Superior temporal gyrus (tissue), 1 donor: ENCODE data around the gene TMEM135.

Source experiments
- DNase-seq: peaks from one replicate; pipeline ENCODE4 v3.0.0-alpha.2; 2016; ENCODE audit errors: extremely low spot score

Gene TMEM135

DNA sequence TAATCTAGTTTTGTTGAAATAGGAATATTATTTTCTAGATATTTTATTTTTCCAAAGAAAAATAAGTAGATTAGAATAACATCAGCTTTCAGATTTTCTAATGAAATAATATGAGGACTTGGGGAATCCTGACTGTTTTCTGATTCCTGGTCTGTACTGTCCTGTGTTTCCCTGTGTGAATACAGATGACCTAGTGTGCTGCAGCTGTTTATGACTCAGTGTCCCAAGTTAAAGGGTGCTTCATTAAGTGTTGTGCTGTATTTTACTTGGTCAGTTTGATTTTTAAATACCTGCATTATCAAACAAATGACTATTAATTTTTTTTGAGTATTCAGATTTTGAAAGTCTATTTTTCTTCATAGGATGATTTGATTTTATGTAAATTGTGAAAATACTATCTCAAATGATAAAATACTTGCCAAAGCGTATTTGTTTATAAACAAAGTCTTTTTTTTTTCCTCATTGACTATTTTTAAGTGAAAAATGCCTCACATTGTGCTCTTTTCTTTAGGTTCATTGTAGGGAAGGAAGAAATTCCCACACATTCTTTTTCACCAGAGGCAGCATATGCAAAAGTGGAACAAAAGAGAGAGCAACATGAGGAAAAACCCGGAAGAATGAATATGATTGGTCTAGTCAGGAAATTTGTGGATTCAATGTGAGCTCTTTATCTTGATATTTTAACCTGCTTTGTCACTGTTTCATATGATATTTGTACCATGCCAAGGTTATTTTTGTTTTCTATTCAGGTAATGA lies 264.2 kb downstream of the TMEM135 start:
- DNase-seq, result no peak

DNA sequence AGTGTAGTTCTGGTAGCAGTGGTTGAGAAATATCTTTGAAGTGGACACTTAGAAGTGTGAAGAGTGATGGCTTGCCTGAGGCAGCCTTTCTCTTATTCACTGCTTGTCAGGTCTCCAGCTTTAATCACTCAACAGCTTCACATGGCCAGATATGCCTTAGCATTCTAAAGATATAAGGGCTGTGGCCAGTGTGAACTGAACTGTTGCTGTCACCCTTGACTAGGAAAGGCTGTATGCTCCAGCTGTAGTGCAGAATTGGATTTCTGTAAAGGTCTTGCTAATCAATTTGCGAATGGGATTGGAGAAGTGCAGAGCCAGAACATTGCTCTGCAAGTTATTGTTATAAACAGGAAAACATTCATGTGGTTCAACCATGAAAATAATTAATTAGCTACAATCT lies 266.7 kb downstream of the TMEM135 start:
- DNase-seq, result no peak

DNA sequence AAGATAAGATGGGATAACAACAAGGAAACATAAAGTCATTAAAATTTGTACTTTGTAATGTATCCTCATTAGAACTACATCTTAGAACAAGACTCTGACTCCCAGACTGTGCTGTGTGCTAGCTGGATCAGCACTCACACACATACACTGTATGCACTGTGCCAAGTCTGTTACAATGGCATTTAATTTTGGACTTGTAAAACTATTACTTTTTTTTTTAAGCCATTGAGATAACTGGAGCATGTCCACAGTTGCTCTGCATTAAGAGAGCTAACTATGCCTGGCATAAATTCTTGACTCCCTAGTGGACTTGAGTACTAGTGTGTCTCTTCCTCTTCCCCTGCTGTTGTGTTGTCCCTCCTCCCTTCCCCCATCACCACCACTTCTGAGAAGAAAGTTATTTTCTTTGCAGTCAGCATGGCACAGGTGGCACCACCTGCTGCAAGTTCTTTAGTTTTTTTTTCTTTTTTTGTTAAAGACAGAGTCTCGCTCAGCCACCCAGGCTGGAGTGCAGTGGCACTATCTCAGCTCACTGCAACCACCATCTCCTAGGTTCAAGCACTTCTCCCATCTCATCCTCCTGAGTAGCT lies 268.6 kb downstream of the TMEM135 start:
- no peak for DNase-seq

DNA sequence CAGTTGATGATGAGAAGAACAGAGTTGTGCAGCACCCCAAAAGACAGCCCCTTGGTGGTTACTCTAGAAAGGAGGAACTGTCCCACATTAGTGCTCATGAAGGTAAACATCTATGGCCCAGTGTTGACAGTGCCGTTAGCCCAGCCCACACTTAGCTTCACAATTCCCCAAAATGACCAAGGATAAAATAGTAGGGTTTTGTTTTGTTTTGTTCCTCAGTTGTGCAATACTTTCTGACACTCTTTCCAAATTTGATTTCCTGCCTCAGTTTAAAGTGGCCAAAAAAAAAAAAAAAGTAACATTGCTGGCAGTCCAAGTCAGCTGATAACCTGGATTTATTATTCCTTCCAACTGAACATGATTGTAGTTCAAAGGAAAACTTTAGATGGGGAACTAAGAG lies 269.4 kb downstream of the TMEM135 start:
- no peak for DNase-seq

DNA sequence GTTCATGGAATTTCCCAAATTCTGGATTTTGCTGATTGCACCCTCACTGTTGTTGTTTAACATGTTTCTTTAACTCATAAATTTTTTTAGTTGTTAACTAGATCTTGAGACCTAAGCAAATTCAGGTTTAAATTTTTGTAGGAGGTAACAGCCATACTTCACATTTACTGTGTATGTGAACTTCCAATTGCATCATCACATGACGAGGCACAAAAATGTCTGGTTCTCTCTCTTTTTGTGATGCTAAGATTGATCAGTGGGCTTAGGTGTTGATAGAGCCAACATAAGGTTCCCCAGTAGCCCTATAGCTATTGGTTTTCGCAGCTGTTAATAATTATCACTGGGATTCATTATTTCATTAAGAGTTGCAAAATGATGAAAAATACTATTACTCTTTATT lies 277.5 kb downstream of the TMEM135 start:
- DNase-seq, result no peak

DNA sequence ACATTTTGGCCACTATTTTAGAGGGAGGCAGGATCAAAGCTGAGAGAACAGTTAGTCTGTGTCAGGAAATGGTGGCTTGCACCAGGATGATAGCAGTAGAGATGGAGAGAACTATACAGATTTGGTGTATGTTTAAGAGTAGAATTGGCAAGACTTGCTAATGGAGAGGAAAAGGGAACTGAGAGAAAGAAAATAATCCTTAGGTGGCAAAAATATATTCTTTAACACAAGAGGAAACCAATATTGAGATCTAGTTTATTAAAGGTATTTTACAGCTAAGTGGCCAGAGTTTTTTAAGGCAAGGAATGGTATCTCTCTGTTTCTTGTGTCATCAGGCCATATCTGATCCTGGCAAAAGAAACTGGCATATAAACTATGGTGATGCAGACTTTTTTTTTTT lies 278.8 kb downstream of the TMEM135 start:
- DNase-seq, result no peak

DNA sequence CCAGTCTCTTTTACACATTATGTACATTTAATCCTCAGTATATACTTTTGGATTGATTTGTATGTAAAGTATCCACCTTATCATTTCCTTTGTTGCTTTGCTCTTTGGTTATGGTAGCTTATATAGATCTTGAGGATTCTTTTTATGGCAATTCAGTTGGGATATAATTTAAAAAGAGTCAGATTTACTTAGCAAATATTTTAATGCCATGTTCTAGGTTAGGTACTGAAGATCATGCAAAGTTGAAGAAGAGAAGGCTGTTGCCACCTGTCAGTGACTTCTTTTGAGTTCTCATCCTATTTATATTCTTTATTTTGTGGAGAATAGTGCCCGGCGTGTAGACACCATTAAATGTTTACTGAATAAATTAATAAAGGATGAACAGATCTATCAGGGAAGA lies 279.7 kb downstream of the TMEM135 start:
- no peak for DNase-seq

DNA sequence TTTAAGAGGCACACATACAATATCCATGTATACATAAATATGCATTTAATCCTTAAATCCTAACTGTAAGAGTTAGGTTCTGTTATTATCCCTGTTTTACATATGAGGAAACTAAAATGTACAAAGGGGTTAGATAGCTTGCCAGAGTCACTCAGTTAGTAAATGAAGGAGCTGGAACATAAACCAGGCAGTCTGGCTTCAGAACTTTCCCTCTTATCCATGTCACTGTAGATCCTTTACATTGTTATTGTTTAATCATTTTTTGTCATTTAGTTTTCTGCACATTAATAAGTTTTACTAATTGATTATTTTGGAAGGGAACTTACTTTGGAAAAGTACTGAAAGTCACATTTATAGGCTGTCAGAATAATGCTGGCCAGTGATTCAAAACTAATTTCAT lies 282.4 kb downstream of the TMEM135 start:
- no peak for DNase-seq

DNA sequence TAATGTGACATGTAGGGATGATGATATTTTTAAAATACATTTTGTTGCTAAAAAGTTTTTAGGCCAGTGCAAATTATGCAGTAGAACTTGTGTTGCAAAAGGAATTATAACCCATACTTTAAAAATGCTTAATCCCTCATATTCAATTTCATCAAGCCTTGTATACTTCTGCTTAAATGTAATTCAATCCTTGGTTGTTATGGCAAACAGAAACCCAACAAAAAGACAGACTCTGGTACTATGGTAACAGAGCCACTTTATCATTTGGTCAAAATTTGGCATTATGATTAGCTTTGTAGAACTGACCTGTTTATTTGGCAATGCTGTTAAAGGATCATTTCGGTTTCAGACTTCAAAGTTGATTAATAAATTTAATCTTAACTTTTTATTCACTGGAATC lies 284.8 kb downstream of the TMEM135 start:
- DNase-seq, result no peak

DNA sequence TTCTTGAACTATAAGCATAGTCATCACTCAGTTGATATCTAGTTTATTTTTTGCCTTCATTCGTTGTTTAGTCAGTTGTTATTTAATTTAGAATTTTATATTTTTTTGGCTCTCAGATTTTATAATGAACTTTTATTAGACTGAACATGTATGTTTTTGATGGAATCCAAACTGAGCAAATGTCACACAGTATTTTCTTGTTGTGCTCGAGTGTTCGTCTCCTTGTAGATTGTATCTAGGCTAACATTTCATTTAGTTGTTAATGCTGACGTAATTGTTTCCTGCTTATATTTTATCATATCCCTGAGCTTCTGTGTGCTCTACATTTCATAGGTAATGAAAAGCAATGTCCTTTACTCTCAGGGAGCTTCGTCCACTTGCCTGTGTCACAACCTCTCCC lies 286.2 kb downstream of the TMEM135 start:
- DNase-seq, result no peak

DNA sequence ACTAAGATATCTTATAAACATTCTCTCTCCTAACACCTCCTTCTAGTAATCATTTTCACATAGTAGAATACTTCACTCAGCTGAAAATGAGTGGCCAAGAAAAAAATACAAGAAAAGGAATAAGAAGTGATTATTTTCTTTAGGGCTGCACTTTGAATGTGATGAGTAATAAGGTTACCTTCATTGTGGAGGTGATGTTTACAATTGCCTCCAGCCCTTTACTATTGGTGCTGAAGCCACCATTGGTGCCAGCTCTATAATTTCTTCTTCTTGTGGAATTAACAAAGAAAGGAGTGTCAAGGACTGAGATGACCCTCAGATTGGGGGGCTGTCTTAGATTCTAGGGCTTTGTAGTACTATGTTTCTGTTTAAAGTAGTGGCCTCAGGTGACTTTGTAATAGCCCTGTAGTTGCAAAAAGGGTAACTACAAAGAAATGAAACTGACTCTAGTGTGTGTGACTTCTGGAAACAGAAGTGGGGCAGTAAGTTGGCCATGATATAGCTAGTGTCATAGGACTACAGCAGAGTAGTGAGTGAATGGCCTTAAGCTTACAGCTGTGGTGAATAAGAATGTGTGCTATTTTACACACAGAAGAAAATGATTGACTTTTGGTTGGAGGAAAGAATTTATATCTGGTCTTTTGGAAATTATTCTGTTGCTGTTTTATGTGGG lies 287.2 kb downstream of the TMEM135 start:
- no peak for DNase-seq

DNA sequence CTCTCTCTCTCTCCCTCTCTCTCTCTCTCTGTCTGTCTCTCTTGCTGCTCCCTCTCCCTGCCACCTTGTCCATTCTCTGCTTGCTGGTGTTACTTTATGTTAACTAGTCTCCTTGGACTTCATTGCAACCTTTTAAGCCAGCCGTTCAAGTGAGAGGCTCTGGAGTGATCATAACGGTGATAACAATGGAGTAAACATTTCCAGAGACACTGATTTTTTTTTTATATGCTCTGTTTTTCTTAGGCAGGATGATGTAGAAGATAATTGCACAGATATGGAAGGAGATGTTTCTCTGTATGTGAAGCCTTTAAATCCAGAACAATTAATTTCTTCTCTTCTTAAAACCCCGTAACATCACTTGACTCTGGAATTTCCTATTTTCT lies 287.7 kb downstream of the TMEM135 start:
- DNase-seq, result no peak

DNA sequence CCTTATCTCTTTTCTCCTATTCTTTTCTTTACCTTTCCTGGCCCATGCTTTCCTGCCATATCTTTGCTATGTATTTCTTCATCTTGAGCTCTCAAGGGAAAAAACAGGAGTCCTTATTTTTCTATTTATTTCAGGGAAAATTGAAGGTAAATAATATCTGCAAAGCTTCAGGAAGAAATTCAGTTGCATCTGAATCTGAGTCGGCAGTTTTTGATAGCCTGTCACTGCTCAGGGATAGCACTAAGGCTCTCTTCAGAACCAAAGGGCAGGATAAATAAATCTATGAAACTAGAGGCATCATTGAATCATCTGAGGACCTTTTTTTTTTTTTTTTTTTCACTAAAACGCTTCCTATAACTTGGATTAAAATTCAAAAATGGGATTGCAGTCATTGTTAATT lies 288.9 kb downstream of the TMEM135 start:
- no peak for DNase-seq

DNA sequence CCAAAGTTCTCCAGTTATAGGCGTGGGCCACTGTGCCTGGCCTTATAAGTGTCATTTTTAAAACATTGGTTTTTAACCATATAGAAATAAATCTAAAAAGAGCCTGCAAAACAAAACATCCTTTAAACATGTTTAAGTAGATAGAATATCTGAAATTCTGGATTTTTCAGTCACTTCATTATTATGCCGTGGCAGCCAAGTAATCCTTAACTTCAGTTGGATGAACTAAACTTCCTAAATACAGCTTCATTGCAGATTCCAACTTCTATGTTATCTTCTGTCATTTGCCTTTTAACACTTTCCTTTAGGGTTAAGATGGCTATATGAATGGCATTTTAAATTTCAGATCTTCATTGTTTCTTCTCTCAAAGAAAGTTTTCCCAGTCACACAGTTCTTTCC lies 291.4 kb downstream of the TMEM135 start:
- no peak for DNase-seq

DNA sequence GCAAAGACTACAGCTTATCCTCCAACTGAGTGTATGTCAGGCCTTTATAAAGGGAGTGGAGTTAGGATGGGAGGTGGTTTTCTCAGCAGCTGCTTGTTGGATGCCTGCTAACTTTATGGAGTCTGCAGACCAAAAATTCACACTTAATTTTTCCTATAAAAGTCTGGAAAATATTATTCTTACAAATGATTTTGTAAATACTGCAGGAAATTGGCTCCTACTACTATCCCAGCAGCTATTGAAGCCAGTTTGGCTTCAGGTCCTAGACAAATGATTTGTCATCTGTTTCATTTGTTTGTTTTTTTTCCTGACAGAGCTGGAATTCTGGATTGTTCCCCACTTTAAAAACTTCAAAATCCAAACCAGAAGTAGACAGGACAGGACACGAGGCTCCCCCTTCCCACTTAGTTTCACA lies 292.5 kb downstream of the TMEM135 start:
- DNase-seq, result no peak

DNA sequence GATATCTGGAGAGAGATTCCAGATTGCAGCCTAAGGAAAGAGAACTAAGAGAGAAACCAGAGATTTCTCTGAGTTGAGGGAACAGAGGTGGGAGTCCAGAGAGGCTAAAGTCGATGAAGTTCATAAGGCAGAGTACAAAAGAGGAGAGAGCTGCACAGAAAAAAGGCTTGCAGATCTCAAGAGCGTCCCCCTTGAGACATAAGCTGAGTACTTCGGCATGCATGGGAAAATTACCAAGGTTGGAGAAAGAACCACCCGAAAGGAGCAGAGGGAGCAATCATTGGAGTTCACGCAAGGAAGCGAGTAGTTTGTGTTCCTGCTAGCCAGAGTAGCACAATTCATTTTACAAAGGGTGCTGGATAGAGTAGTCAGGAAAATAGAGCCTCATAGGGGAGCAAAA lies 293.5 kb downstream of the TMEM135 start:
- no peak for DNase-seq

DNA sequence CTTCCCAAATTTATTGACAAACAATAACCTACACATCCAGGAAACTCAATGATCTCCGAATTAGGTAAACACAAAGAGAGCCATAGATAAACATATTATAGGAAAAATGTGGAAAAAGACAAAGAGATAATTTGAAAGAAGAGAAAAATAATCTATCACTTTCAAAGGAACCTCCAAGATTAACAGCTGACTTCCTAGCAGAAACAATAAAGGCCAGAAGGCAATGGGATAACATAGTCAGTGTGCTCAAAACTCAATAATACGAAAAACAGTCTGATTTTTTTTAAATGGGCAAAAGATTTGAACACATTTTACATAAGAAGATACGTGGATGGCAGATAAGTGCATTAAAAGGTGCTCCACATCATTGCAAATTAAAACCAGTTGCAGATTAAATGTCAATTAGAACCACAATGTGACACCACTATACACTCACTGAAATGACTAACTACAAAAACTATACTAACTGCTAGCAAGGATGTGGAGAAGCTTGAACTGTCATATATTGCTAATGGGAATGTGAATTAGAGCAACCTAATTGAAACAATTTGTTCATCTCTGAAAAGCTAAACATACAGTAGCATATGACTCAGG lies 300.4 kb downstream of the TMEM135 start:
- DNase-seq, result no peak

DNA sequence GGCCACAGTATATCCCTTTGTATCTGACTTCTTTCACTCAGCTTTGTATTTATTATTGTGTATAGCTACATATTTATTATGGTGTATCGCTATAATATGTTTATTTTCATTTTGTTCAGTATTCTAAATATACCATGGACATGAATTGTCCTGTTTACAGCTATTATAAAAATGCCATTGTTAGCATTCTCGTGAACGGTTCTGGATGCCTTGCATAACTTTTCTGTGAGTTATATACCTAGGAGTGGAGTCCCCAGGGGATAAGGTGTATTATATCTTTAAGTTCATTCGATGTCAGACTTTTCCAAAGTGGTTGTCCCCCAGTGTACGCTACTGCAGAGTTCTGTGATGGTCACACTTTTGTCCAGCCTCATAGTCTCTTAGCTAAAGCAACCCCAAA lies 301.7 kb downstream of the TMEM135 start:
- no peak for DNase-seq

DNA sequence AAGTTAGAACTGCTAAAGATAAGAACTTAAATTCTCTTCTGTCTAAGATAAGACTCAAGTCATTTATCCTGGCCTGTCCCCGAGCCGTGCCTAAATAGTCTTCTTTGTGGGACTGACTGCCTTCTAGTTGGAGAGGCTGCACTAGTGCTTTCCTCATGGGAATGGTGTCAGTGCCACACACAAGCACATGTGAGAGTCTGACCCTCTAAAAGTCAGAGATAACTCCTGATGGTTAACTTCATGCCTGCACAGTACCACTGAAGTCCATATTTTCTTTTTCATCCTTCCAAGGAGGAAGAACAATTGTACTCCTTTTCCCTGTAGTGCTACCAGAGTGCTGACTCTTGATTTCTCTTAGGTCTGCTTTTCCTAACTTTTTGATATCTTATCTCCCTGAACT lies 309.7 kb downstream of the TMEM135 start:
- no peak for DNase-seq

DNA sequence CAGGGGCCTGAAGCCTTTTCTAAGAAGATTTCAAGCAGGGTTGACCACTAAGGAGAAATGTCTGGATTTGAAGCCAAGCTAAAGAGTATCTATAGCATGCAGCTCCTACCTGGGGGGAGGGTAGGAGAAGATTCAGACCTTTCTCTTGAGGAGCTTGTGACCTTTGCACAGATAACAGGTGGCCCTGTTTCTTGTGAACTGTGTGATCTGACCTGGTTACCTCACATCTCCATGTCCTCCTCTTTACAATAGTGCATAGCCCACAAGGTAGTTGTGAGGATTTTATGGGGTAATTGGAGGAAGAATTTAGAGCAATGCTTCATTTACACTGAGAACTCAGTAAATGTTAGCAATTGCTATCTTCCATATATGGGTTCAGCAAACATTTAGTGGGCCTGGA lies 310.1 kb downstream of the TMEM135 start:
- DNase-seq, result no peak

DNA sequence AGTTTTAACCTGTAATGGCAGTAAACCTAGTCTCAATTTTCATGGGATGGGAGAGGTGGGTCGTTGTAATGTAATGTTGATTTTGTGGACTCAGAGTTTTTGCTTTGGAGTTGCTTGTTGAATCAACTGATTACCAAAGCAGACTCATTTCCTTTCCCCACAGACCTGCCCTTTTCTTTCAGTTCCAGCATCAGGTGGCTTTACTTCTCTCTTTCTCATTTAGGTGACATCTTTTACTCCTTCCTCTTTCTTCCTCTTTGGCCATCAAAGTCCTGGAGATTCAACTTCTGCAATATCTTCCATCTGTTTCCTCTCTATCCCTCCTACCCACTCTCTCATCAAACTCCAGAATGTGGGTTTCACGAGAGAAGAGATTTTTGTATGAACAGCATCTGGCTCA lies 313.9 kb downstream of the TMEM135 start:
- no peak for DNase-seq

DNA sequence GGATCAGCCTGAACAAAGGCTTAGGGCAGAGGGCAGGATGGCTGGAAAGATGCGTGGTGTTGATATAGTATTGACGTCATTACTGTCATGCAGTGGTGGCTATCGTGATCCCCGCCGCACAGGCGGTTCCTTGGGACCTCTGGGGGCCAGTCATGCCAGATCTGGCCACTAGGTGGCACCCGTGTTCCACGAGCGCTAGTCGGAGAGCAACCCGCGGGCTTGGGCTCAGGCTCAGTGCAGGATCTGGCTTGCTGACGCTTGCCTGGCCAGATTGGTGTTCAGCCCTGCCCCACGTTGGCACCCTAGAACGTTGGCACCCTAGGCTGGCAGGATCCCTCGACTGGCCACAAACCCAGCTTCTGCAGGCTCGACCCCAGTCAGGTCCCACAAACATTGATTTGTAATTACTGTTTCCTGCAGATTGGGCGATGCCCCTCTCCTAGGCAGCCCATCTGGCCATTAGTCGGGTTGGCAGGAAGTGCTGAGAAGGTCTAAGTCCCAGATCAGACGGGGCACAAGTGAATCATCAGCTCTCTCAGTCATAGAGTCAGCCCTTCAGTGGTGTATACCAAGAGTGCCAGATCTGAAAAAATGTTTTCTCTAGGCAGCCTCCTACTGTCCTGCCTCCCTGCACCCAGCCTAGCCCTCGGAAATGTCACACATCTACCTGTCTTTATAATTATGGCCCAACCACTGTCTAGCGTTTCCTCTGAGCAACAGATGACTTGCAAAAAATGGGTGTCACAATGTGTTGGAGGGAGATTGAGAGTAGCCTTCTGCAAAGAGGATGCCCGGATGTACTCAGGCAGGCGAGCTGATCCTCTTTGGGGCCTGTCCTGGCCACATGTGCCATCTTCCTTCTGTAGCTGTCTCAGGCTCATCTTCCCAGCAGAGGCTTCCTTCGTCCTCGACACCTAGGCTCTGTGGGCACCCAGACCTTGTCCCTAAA lies 315.3 kb downstream of the TMEM135 start:
- DNase-seq, result peak; percentile 91
